HG03025 (cell line): Measurements from ENCODE around the gene PPEF1.
"Not testable (repeated sequence)": the region's sequence is repeated elsewhere in the genome, so short reads cannot be mapped to it uniquely, and the experiment has no call there.

Experiments
- ATAC-seq: cut with Tn5 transposase; IDR thresholded peaks from one replicate; pipeline ENCODE4 v1.9.1; 2021; ENCODE audit warnings: mild to moderate bottlenecking, moderate library complexity; ENCODE audit not compliant: unreplicated experiment, low FRiP score

PPEF1 gene

DNA sequence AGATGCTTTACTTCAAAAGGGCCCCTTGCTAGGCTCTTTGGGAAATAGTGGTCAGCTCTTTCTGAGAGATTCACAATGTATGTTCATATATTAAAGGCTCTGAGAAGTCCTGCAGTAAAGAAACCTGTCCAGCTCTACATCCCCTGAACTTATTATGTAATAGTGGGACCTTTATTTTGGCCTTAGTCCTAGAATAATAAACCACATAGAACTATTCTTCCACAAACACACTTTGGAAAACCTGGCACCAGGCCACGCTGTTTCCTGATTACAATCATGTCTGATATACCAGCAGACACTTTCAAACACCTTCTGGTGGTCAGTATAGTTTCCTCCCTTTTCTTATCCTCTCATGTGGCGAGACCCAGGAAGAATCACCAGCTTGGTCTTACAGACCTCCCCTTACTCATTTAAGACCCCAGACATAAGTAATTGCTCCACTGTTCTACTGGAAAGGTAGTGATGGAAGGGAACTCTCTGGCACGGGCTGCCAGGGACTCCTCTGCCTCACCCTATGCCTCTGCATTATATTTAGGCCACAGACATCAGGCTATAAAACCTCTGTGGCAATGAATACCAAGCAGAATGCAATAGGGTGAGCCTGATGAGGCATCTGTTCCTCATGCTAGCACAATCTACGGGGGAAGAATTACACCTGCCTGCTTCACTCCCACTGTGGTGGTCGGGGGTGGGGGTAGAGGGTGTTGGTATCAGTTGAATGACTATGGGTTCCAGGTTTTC, 5.7 kb upstream of the PPEF1 start:
- no peak for ATAC-seq

DNA sequence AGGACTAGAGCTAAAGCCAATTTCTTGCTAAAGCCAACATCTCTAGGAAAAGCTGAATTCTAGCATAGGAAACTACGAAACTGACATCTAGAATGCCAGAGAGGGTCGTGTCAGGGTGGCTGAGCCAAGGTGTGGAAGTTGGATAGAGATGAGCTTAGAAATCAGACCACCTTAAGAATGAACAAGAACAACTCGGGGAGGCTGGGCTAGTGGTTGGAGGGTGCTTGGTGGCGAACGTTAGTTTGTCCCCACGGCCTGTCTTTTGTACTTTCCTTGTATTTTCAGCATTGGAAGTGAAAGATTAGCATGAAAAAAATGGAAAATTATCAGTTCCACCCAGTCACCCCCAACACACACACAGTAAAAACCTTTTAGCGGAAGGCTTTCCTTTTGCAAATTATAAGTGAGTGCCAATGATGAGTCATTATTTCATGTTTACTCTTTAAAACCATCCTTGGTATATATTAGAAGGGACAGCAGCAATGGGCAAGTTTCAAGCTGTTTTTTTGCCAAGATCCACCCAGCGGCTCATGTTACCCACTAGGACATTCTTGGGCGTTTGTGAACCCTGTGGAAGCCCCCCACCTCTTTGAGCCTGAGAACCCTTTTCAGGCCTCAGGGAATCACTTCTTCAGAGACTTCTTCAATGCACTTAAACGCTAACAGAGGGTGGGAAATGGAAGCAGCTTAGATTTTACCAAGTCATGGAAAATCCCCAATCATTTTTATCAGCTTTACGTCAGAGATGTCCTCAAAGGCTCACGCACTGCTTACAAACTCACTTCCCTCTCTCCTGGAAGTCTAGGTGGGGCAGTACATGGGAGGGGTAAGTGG, 4.9 kb upstream of the PPEF1 start:
- ATAC-seq, result no peak

- ATAC-seq, result no peak
These were observed 2.4 kb downstream of the PPEF1 start for GRCh38 chrX:18709833-18710232.

DNA sequence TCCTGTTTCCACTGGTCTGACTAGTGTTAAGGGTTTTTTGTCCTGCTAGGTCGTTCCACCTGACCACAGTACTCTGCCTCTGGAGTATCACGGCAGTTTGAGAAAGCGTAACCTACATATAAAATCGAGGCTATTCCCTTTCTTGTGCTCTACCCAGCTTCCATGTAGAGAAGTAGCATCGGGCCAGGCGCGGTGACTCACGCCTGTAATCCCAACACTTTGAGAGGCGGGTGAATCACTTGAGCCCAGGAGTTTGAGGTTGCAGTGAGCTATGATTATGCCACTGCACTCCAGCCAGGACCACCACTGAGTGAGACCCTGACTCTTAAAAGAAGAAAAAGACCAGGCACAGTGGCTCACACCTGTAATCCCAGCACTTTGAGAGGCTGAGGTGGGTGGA, 7.5 kb downstream of the PPEF1 start:
- ATAC-seq, result no peak

- ATAC-seq, result no peak
These were observed 12.4 kb downstream of the PPEF1 start for GRCh38 chrX:18719852-18720251.

- no peak for ATAC-seq
These were observed 14.4 kb downstream of the PPEF1 start for GRCh38 chrX:18721683-18722499.

DNA sequence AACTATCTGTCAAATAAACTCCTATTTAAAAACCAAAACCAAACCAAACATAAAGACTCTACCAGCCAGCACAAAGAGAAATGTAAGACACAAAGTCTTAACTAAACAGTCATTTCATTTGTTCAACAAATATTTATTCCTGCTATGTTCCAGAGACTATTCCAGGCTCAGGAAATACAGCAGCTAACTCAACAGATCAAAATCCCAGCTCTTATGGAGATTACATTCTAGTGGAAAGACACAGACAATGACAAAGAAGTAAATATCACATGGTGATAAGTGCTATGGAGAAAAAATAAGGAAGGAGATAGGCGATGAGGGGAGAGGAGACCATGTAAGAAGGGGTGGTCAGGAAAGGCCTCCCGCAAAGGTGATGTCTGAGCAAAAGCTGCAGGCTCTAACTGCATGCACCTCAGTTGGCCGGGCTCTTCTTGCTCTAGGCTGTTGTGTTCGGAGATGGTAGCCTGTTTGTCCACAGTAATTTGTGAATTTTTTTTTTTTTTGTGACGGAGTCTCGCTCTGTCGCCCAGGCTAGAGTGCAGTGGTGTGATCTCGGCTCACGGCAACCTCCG, 15.1 kb downstream of the PPEF1 start:
- no peak for ATAC-seq

DNA sequence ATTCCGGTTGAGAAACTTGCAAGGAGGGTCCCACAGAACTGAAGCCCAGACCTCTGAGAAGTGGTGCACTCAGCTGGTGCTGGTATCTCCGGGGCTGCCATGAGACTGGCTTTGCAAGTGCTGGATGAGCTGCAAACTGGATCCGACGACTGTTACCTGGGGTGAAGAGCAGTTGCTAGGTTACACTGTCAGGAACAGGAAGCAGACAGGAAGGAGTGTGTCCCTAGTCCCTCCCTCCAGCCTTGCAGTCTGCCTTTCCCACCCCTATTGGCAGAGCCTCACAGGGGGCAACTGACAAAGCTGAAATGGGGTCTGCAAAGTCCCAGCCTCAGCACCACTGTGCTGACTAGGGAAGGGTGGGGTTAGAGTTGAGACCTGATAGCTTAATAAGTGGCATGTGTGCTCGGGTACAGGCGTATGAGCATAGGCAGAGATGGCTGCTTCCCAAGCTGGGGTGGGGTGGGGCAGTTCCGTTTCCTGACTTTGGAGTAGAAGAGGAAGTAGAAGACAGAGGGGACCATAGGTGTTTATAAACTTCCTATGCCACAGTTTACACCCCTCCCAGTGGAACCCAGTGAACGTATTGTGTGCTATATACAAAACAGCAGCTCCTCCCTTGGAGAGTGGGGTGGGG, 18.0 kb downstream of the PPEF1 start:
- ATAC-seq, result no peak

GRCh38 chrX:18733287-18733686, 25.8 kb downstream of the PPEF1 start:
- ATAC-seq, result no peak

DNA sequence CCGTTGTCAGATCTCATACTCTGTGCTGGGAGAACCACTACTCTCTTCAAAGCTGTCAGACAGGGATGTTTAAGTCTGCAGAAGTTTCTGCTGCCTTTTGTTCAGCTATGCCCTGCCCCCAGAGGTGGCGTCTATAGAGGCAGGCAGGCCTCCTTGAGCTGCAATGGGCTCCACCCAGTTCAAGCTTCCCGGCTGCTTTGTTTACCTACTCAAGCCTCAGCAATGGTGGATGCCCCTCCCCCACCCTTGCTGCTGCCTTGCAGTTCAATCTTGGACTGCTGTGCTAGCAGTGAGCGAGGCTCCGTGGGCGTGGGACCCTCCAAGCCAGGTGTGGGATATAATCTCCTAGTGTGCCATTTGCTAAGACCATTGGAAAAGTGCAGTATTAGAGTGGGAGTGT, 32.2 kb downstream of the PPEF1 start:
- ATAC-seq, result not testable (repeated sequence)

GRCh38 chrX:18748499-18748898, 41.1 kb downstream of the PPEF1 start:
- no peak for ATAC-seq

DNA sequence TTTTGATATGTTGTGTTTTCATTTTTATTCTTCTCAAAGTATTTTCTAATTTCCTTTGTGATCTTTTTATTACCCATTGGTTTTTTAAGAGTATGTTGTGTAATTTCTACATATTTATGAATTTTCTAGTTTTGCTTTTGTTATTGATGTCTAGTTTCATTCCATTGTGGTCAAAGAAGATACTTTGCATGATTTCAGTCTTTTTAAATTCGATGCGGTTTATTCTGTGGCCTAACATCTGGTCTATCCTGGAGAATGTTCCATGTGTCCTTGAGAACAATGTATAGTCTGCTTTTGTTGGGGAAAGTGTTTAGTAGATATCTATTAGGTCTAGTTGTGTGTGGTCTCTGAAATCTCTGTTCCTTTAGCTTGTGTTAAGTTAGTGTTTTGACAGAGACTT, 46.2 kb downstream of the PPEF1 start:
- no peak for ATAC-seq

DNA sequence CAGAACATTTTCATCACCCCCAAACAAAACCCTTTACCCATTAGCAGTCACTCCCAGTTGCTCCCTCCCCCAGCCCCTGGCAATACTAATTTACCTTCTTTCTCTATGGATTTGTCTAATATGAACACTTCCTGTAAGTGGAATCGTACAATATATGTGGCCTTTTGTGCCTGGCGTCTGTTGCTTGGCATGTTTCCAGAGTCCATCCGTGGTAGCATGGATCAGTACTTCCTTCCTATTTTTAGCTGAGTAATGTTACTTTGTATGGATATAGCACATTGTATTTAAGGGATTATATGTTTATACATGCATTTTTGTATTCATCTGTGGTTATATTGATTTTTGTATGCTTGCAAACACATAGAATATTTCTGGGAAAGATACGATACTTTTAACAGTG, 48.2 kb downstream of the PPEF1 start:
- no peak for ATAC-seq

DNA sequence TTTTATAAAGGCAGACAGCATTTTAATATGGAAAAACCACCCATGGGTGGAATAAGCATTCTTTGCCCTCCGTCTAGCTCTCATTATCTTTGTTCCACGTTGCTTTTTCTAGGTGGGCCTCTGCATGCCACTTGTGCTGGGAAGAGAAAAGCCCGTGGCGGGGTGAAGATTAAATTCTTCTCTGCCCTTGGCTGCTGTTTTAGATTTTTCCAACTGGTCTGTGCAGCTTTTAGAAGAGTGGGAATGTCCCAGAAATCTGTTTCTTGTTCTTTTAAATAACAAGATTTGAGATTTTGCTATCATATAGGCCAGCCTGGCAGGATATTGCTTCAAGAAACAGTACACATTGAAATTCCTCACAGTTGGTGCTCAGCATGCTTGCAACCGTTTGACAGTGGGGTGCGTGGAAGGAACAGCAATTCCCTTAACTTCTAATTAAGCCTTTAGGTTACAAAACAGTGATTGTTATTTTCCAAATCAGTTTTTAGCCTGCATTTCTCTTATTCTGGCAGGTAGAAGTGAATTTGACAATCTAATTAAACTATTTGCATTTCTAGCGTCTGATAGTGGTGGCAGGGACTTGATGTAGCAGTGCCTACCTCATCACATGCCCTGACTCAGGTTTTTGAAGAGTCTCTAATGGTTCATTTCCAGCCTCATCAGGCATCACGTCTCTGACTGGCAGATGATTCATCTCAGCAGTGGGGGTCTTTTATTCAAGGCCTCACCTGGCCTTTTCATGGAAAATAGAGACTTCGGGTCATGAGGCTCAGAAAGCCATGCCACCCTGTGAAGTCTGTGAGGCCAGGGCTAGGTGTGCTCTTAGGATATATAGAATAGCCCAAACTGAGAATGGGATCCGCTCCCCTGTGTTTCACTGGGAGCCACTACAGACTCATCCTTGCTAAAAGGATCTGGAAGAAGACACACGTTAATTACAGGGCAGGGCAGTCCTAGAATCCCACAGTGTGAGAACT, 50.8 kb downstream of the PPEF1 start:
- no peak for ATAC-seq

GRCh38 chrX:18761750-18762149, 54.3 kb downstream of the PPEF1 start:
- no peak for ATAC-seq

DNA sequence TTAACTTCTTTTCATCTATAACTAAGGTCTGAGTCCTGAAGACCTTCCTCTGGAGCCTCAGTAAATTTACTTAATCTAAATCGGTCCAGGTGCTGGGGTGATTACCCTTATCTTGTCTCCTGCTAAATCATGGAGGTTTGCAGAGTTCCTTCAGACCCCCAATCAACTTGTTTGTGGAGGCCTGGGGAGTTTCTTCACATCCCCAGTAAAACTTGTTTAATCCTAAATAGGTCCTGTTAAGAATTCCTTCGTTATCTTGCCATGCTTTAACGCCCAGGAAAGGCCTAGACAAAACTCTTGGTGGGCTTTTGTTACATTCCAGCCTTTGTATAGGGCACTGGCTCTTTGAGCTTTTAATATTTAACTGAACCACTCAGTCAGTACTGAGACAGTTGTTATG, 55.7 kb downstream of the PPEF1 start:
- ATAC-seq, result not testable (repeated sequence)

GRCh38 chrX:18769364-18769763, 61.9 kb downstream of the PPEF1 start:
- ATAC-seq, result no peak

DNA sequence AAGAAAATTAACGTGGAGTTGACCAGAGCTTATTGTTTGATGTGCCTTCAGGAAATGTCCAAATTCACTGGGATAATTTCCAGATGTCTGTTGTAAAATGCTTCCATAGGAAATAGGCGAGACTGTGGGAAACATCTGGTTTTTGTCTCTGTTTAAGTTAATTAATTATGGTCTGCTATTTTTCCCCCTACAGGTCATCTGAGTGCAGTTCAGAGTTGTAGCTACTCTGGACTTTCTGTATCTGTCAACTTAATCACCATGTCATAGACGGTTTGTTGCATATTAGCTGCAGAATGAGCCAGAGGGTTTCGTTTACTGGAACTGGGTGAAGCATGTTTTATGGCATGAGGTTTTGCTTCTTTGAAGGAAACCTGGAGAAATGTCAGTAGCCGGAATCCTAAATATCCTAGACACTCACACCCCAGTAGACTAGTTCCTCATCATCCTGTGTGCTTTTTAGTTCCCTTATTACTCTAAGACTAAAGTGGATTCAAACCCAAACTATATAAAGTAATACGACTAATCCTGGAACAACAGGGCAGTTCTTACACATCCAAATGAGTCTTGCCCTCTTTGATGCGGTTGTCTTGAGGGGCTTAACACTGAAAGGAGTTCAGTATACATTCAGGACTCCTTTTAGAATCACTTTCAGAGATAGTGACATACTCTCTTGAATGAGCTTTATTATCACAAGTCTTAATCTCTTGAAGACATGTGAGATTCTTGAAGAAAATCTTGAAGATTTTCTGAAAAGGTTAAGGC, 62.5 kb downstream of the PPEF1 start:
- ATAC-seq, result no peak
